ENCODE measurements around the gene FBN2. TPM values are rescaled to one million over a fixed set of nuclear protein-coding genes. Genes with fewer than 3 reads are reported as not detected.

FBN2 gene
- 0.38 and 47.5 TPM in 2 replicates for total RNA-seq (ENCODE audit: low replicate concordance)

GRCh38 chr5:128538000-128538249 lies at the start of gene FBN2:
TSS of gene FBN2 (minus strand) at chr5:128538245. CDS start at chr5:128537603, 642 bp downstream.

